Measurements from ENCODE around the gene CAPN8.

The CAPN8 gene

GRCh38 chr1:223642237-223642636, 23.3 kb downstream of the CAPN8 start:
- Histone ChIP-seq H3K27ac (ENCODE audit: low read depth in 2 of 2, low read length in 2 of 2) (peak overlapping the region; percentile 10 to 63), H3K4me1 (ENCODE audit: control insufficient read depth in 2 of 2, insufficient read depth in 2 of 2, low read length in 2 of 2) (peaks cover 15 to 45% of the 10 kb centered on the region in 2 donors)

GRCh38 chr1:223641523-223642039, 23.9 kb downstream of the CAPN8 start:
- H3K9me3 ChIP-seq (ENCODE audit: control insufficient read depth in 2 of 2, low read length in 2 of 2), result peaks cover 0 to 2% of the 10 kb centered on the region in 2 donors
- no peaks in the 10 kb centered on the region for H3K36me3 ChIP-seq (ENCODE audit: control insufficient read depth in 2 of 2, insufficient read depth in 2 of 2, low read length in 2 of 2)
- peak overlapping the region; percentile 23 to 63 for H3K27ac ChIP-seq (ENCODE audit: low read depth in 2 of 2, low read length in 2 of 2)
- peaks cover 15 to 45% of the 10 kb centered on the region in 2 donors for H3K4me1 ChIP-seq (ENCODE audit: control insufficient read depth in 2 of 2, insufficient read depth in 2 of 2, low read length in 2 of 2)
- H3K27me3 ChIP-seq (ENCODE audit: control insufficient read depth in 2 of 2, insufficient read depth in 2 of 2, low read length in 2 of 2), result peaks cover 0 to 3% of the 10 kb centered on the region in 2 donors
- H3K9ac ChIP-seq (ENCODE audit: low read depth in 1 of 2, low read length in 2 of 2), result no peak overlapping the region
- peak overlapping the region in 1 of 2 donors; percentile 3 for H3K4me3 ChIP-seq (ENCODE audit: low read length in 2 of 2)

More at GRCh38 chr1:223642237-223642636, 23.3 kb downstream of the CAPN8 start:
- Histone ChIP-seq H3K4me3 (ENCODE audit: low read length in 2 of 2) (no peak overlapping the region), H3K36me3 (ENCODE audit: control insufficient read depth in 2 of 2, insufficient read depth in 2 of 2, low read length in 2 of 2) (no peaks in the 10 kb centered on the region), H3K27me3 (ENCODE audit: control insufficient read depth in 2 of 2, insufficient read depth in 2 of 2, low read length in 2 of 2) (peaks cover 0 to 3% of the 10 kb centered on the region in 2 donors), H3K9me3 (ENCODE audit: control insufficient read depth in 2 of 2, low read length in 2 of 2) (peaks cover 0 to 2% of the 10 kb centered on the region in 2 donors), H3K9ac (ENCODE audit: low read depth in 1 of 2, low read length in 2 of 2) (no peak overlapping the region)

- H3K9ac ChIP-seq (ENCODE audit: low read depth in 1 of 2, low read length in 2 of 2), result no peak overlapping the region
- H3K27ac ChIP-seq (ENCODE audit: low read depth in 2 of 2, low read length in 2 of 2), result no peak overlapping the region
These were observed 26.2 kb downstream of the CAPN8 start for GRCh38 chr1:223639331-223639749.

GRCh38 chr1:223635236-223635635, 30.3 kb downstream of the CAPN8 start:
- Histone ChIP-seq H3K4me3 (ENCODE audit: low read length in 2 of 2) (no peak overlapping the region), H3K27ac (ENCODE audit: low read depth in 2 of 2, low read length in 2 of 2) (no peak overlapping the region), H3K9me3 (ENCODE audit: control insufficient read depth in 2 of 2, low read length in 2 of 2) (peaks cover 0 to 5% of the 10 kb centered on the region in 2 donors), H3K36me3 (ENCODE audit: control insufficient read depth in 2 of 2, insufficient read depth in 2 of 2, low read length in 2 of 2) (no peaks in the 10 kb centered on the region), H3K4me1 (ENCODE audit: control insufficient read depth in 2 of 2, insufficient read depth in 2 of 2, low read length in 2 of 2) (peaks cover 3 to 12% of the 10 kb centered on the region in 2 donors), H3K27me3 (ENCODE audit: control insufficient read depth in 2 of 2, insufficient read depth in 2 of 2, low read length in 2 of 2) (no peaks in the 10 kb centered on the region), H3K9ac (ENCODE audit: low read depth in 1 of 2, low read length in 2 of 2) (no peak overlapping the region)

More at GRCh38 chr1:223639331-223639749, 26.2 kb downstream of the CAPN8 start:
- Histone ChIP-seq H3K4me3 (ENCODE audit: low read length in 2 of 2) (no peak overlapping the region), H3K9me3 (ENCODE audit: control insufficient read depth in 2 of 2, low read length in 2 of 2) (peaks cover 0 to 5% of the 10 kb centered on the region in 2 donors), H3K36me3 (ENCODE audit: control insufficient read depth in 2 of 2, insufficient read depth in 2 of 2, low read length in 2 of 2) (no peaks in the 10 kb centered on the region), H3K27me3 (ENCODE audit: control insufficient read depth in 2 of 2, insufficient read depth in 2 of 2, low read length in 2 of 2) (peaks cover 0 to 3% of the 10 kb centered on the region in 2 donors), H3K4me1 (ENCODE audit: control insufficient read depth in 2 of 2, insufficient read depth in 2 of 2, low read length in 2 of 2) (peaks cover 11 to 36% of the 10 kb centered on the region in 2 donors)

GRCh38 chr1:223634423-223634822, 31.1 kb downstream of the CAPN8 start:
- Histone ChIP-seq H3K4me3 (ENCODE audit: low read length in 2 of 2) (no peak overlapping the region), H3K27me3 (ENCODE audit: control insufficient read depth in 2 of 2, insufficient read depth in 2 of 2, low read length in 2 of 2) (no peaks in the 10 kb centered on the region), H3K9me3 (ENCODE audit: control insufficient read depth in 2 of 2, low read length in 2 of 2) (peaks cover 0 to 3% of the 10 kb centered on the region in 2 donors), H3K36me3 (ENCODE audit: control insufficient read depth in 2 of 2, insufficient read depth in 2 of 2, low read length in 2 of 2) (no peaks in the 10 kb centered on the region), H3K4me1 (ENCODE audit: control insufficient read depth in 2 of 2, insufficient read depth in 2 of 2, low read length in 2 of 2) (peaks cover 0 to 5% of the 10 kb centered on the region in 2 donors), H3K27ac (ENCODE audit: low read depth in 2 of 2, low read length in 2 of 2) (no peak overlapping the region), H3K9ac (ENCODE audit: low read depth in 1 of 2, low read length in 2 of 2) (no peak overlapping the region)

GRCh38 chr1:223631956-223632355, 33.5 kb downstream of the CAPN8 start:
- H3K4me3 ChIP-seq (ENCODE audit: low read length in 2 of 2), result no peak overlapping the region
- peaks cover 0 to 3% of the 10 kb centered on the region in 2 donors for H3K9me3 ChIP-seq (ENCODE audit: control insufficient read depth in 2 of 2, low read length in 2 of 2)
- no peaks in the 10 kb centered on the region for H3K4me1 ChIP-seq (ENCODE audit: control insufficient read depth in 2 of 2, insufficient read depth in 2 of 2, low read length in 2 of 2)
- no peaks in the 10 kb centered on the region for H3K27me3 ChIP-seq (ENCODE audit: control insufficient read depth in 2 of 2, insufficient read depth in 2 of 2, low read length in 2 of 2)
- no peak overlapping the region for H3K27ac ChIP-seq (ENCODE audit: low read depth in 2 of 2, low read length in 2 of 2)
- H3K36me3 ChIP-seq (ENCODE audit: control insufficient read depth in 2 of 2, insufficient read depth in 2 of 2, low read length in 2 of 2), result peaks cover 0 to 3% of the 10 kb centered on the region in 2 donors
- H3K9ac ChIP-seq (ENCODE audit: low read depth in 1 of 2, low read length in 2 of 2), result no peak overlapping the region

- Histone ChIP-seq H3K27me3 (ENCODE audit: control insufficient read depth in 2 of 2, insufficient read depth in 2 of 2, low read length in 2 of 2) (no peaks in the 10 kb centered on the region), H3K4me1 (ENCODE audit: control insufficient read depth in 2 of 2, insufficient read depth in 2 of 2, low read length in 2 of 2) (no peaks in the 10 kb centered on the region), H3K36me3 (ENCODE audit: control insufficient read depth in 2 of 2, insufficient read depth in 2 of 2, low read length in 2 of 2) (peaks cover 0 to 3% of the 10 kb centered on the region in 2 donors), H3K27ac (ENCODE audit: low read depth in 2 of 2, low read length in 2 of 2) (no peak overlapping the region), H3K4me3 (ENCODE audit: low read length in 2 of 2) (no peak overlapping the region), H3K9ac (ENCODE audit: low read depth in 1 of 2, low read length in 2 of 2) (no peak overlapping the region), H3K9me3 (ENCODE audit: control insufficient read depth in 2 of 2, low read length in 2 of 2) (peaks cover 0 to 3% of the 10 kb centered on the region in 2 donors)
These were observed 34.0 kb downstream of the CAPN8 start for GRCh38 chr1:223631473-223631872.

- H3K27ac ChIP-seq (ENCODE audit: low read depth in 2 of 2, low read length in 2 of 2), result no peak overlapping the region
- H3K4me1 ChIP-seq (ENCODE audit: control insufficient read depth in 2 of 2, insufficient read depth in 2 of 2, low read length in 2 of 2), result no peaks in the 10 kb centered on the region
- no peak overlapping the region for H3K4me3 ChIP-seq (ENCODE audit: low read length in 2 of 2)
- H3K36me3 ChIP-seq (ENCODE audit: control insufficient read depth in 2 of 2, insufficient read depth in 2 of 2, low read length in 2 of 2), result peaks cover 0 to 3% of the 10 kb centered on the region in 2 donors
- H3K9me3 ChIP-seq (ENCODE audit: control insufficient read depth in 2 of 2, low read length in 2 of 2), result no peaks in the 10 kb centered on the region
- H3K9ac ChIP-seq (ENCODE audit: low read depth in 1 of 2, low read length in 2 of 2), result no peak overlapping the region
- no peaks in the 10 kb centered on the region for H3K27me3 ChIP-seq (ENCODE audit: control insufficient read depth in 2 of 2, insufficient read depth in 2 of 2, low read length in 2 of 2)
These were observed 36.4 kb downstream of the CAPN8 start for GRCh38 chr1:223629126-223629457.

- Histone ChIP-seq H3K27ac (ENCODE audit: low read depth in 2 of 2, low read length in 2 of 2) (no peak overlapping the region), H3K4me3 (ENCODE audit: low read length in 2 of 2) (no peak overlapping the region), H3K9ac (ENCODE audit: low read depth in 1 of 2, low read length in 2 of 2) (no peak overlapping the region), H3K9me3 (ENCODE audit: control insufficient read depth in 2 of 2, low read length in 2 of 2) (no peaks in the 10 kb centered on the region), H3K27me3 (ENCODE audit: control insufficient read depth in 2 of 2, insufficient read depth in 2 of 2, low read length in 2 of 2) (no peaks in the 10 kb centered on the region), H3K4me1 (ENCODE audit: control insufficient read depth in 2 of 2, insufficient read depth in 2 of 2, low read length in 2 of 2) (no peaks in the 10 kb centered on the region), H3K36me3 (ENCODE audit: control insufficient read depth in 2 of 2, insufficient read depth in 2 of 2, low read length in 2 of 2) (peaks cover 0 to 3% of the 10 kb centered on the region in 2 donors)
These were observed 37.0 kb downstream of the CAPN8 start for GRCh38 chr1:223628233-223629125.

- no peak overlapping the region for H3K4me3 ChIP-seq (ENCODE audit: low read length in 2 of 2)
- no peaks in the 10 kb centered on the region for H3K4me1 ChIP-seq (ENCODE audit: control insufficient read depth in 2 of 2, insufficient read depth in 2 of 2, low read length in 2 of 2)
These were observed 43.2 kb downstream of the CAPN8 start for GRCh38 chr1:223622132-223622842.

More at GRCh38 chr1:223622132-223622842, 43.2 kb downstream of the CAPN8 start:
- Histone ChIP-seq H3K27ac (ENCODE audit: low read depth in 2 of 2, low read length in 2 of 2) (no peak overlapping the region), H3K36me3 (ENCODE audit: control insufficient read depth in 2 of 2, insufficient read depth in 2 of 2, low read length in 2 of 2) (no peaks in the 10 kb centered on the region), H3K9me3 (ENCODE audit: control insufficient read depth in 2 of 2, low read length in 2 of 2) (no peaks in the 10 kb centered on the region), H3K9ac (ENCODE audit: low read depth in 1 of 2, low read length in 2 of 2) (no peak overlapping the region), H3K27me3 (ENCODE audit: control insufficient read depth in 2 of 2, insufficient read depth in 2 of 2, low read length in 2 of 2) (no peaks in the 10 kb centered on the region)
